ENCODE results near the gene YKT6. TPM values are rescaled to one million over a fixed set of nuclear protein-coding genes. Genes with fewer than 3 reads are reported as not detected.
"Not testable (repeated sequence)": the region's sequence is repeated elsewhere in the genome, so short reads cannot be mapped to it uniquely, and the experiment has no call there.

YKT6 gene
- total and polyA plus RNA-seq, 11 donors = 28.5 to 133 (median 46.6) TPM

- Histone ChIP-seq H3K27me3 (no peaks in the 10 kb centered on the region), H3K4me1 (no peaks in the 10 kb centered on the region), H3K9me3 (no peaks in the 10 kb centered on the region), H3K36me3 (no peaks in the 10 kb centered on the region), H3K27ac (no peak overlapping the region), H3K4me3 (no peak overlapping the region)
- DNase-seq (no peak), ATAC-seq (no peak)
- TF ChIP-seq POLR2A (IDR thresholded peaks at IDR 0.05) (no peak), CTCF (IDR thresholded peaks at IDR 0.05) (no peak)
- intact Hi-C loops (cut with DNase I) = no loop called here
Measured at GRCh38 chr7:44167920-44168319, 32.9 kb upstream of the YKT6 start.

DNA sequence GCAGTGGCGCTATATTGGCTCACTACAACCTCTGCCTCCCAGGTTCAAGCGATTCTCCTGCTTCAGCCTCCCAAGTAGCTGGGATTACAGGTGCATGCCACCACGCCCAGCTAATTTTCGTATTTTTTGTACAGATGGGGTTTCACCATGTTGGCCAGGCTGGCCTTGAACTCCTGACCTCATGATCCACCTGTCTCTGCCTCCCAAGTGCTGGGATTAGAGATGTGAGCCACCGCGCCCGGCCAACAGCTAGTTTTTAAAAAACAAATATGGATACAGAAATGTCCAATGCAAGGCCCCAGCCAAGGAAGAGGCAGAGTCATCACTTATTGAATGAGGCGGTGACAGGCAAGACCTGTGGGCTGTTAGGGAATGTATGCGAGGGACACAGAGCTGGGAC, 28.9 kb upstream of the YKT6 start:
- WGBS, 4 donors = 89 to 94% (median 91%) methylated on average over 9 of the region's 9 CpGs
- H3K36me3 ChIP-seq; H3K27me3 ChIP-seq; H3K9me3 ChIP-seq; H3K4me1 ChIP-seq; H3K4me3 ChIP-seq; ATAC-seq; H3K27ac ChIP-seq; DNase-seq; intact Hi-C loops (cut with DNase I): not testable (repeated sequence)

DNA sequence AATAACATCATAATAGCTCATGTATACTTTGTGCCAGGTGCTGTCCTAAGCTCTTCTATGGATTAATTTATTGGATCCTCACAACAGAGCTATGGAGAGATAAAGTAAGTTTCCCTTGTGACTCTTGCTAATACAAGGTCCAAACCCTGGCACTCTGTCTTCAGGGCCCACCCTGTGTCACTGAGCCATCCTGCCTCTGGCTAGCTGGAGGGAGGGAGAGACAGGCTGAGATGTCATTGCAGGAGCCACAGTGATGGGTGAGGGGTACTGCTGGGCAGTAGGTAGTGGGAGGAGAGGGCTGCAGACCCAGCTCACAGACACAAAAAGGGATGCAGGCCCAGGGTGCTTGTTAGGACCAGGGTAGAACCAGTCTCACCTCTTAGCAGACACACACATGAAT, 28.4 kb upstream of the YKT6 start:
- ATAC-seq (no peak), DNase-seq (no peak)
- Histone ChIP-seq H3K9me3 (no peaks in the 10 kb centered on the region), H3K4me3 (no peak overlapping the region), H3K4me1 (peaks cover 0 to under 1% (median 0%) of the 10 kb centered on the region in 12 donors), H3K27ac (no peak overlapping the region), H3K27me3 (peaks cover 0 to 3% (median 0%) of the 10 kb centered on the region in 9 donors), H3K36me3 (no peaks in the 10 kb centered on the region)
- intact Hi-C loops (cut with DNase I) = no loop called here
- no peak for TF ChIP-seq POLR2A (IDR thresholded peaks at IDR 0.05)
- TF ChIP-seq CTCF (IDR thresholded peaks at IDR 0.05) = no peak

DNA sequence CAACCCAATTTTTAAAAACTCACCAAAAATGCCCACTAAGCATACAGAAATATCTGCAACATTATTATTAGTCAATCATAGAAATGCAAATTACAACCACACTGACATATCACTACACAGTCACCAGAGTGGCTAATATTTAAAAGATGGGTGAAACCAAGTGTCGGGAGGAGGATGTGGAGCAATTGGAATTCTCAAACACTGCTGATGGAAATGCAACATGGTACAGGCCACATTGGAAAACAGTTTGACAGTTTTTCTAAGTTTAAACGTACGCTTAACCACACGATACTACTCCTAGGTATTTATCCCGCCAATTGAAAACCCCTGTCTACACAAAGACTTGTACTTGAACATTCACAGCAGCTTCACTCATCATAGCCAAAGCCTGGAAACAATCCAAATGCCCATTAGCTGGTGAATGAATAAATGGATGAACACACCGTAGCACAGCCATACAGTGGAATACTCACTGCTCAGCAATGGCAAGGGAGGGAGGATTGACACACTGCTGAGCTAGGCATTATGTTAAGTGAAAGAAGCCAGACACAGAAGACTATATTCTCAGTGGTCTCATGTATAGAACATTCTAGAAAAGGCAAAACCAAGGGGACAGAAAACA, 27.9 kb upstream of the YKT6 start:
- no peaks in the 10 kb centered on the region for H3K36me3 ChIP-seq
- DNase-seq (no peak), ATAC-seq (no peak)
- H3K27ac ChIP-seq = no peak overlapping the region
- 63 to 67% (median 65%) methylated on average over 6 of the region's 6 CpGs for WGBS, 4 donors
- peaks cover 0 to 5% (median 0%) of the 10 kb centered on the region in 9 donors for H3K27me3 ChIP-seq
- intact Hi-C loops (cut with DNase I) = no loop called here
- H3K4me3 ChIP-seq = no peak overlapping the region
- H3K4me1 ChIP-seq = peaks cover 0 to 5% (median 0%) of the 10 kb centered on the region in 12 donors
- TF ChIP-seq POLR2A (IDR thresholded peaks at IDR 0.05) (no peak), CTCF (IDR thresholded peaks at IDR 0.05) (no peak)
- H3K9me3 ChIP-seq = no peaks in the 10 kb centered on the region
